HG03175 (cell line): Measurements from ENCODE around the gene DOP1B.
"Not testable (repeated sequence)": the region's sequence is repeated elsewhere in the genome, so short reads cannot be mapped to it uniquely, and the experiment has no call there.

Experiments used
- ATAC-seq: cut with Tn5 transposase; IDR thresholded peaks from one replicate; pipeline ENCODE4 v1.9.1; 2021; ENCODE audit warnings: mild to moderate bottlenecking, moderate library complexity; ENCODE audit not compliant: unreplicated experiment

The DOP1B gene

GRCh38 chr21:36134803-36135390 is 21.7 kb upstream of the DOP1B start, which contains the start of gene CBR3:
Gene CBR3, plus strand, starts transcription at chr21:36135079. Its CDS starts 114 bp downstream, at chr21:36135193.
- no peak for ATAC-seq

- ATAC-seq, result peak; percentile 53
These were observed 21.1 kb upstream of the DOP1B start for GRCh38 chr21:36135391-36136102.

GRCh38 chr21:36139791-36140190 is 16.8 kb upstream of the DOP1B start:
- ATAC-seq, result not testable (repeated sequence)

- peak; percentile 90 for ATAC-seq
These were observed 15.1 kb upstream of the DOP1B start for GRCh38 chr21:36141513-36141925.

GRCh38 chr21:36144233-36144632 is 12.4 kb upstream of the DOP1B start:
- ATAC-seq, result not testable (repeated sequence)

- no peak for ATAC-seq
These were observed 11.4 kb upstream of the DOP1B start for GRCh38 chr21:36145259-36145658.

- ATAC-seq, result no peak
These were observed 8.7 kb upstream of the DOP1B start for GRCh38 chr21:36147911-36148310.

- no peak for ATAC-seq
These were observed 7.7 kb upstream of the DOP1B start for GRCh38 chr21:36148886-36149285.

- ATAC-seq, result peak; percentile 79
These were observed 6.6 kb upstream of the DOP1B start for GRCh38 chr21:36149788-36150711.

- peak; percentile 0 for ATAC-seq
These were observed 853 bp upstream of the DOP1B start for GRCh38 chr21:36155603-36156338.

GRCh38 chr21:36156339-36156814 is 247 bp upstream of the DOP1B start:
- peak; percentile 91 for ATAC-seq

- ATAC-seq, result no peak
These were observed 2.8 kb downstream of the DOP1B start for GRCh38 chr21:36159356-36159921.

GRCh38 chr21:36160850-36161178 is 4.2 kb downstream of the DOP1B start:
- ATAC-seq, result no peak

- no peak for ATAC-seq
These were observed 6.0 kb downstream of the DOP1B start for GRCh38 chr21:36162631-36163030.

- no peak for ATAC-seq
These were observed 7.4 kb downstream of the DOP1B start for GRCh38 chr21:36163750-36164741.

- ATAC-seq, result no peak
These were observed 8.7 kb downstream of the DOP1B start for GRCh38 chr21:36165356-36165755.

- ATAC-seq, result no peak
These were observed 10.1 kb downstream of the DOP1B start for GRCh38 chr21:36166705-36167104.

- no peak for ATAC-seq
These were observed 10.9 kb downstream of the DOP1B start for GRCh38 chr21:36167541-36167940.

- no peak for ATAC-seq
These were observed 13.0 kb downstream of the DOP1B start for GRCh38 chr21:36169470-36170128.
